ENCODE results near the gene SLC39A13.
A peak's percentile ranks its signal among the peaks of the same experiment; 100 is the strongest.

The SLC39A13 gene

GRCh38 chr11:47403135-47403534 is 5.3 kb upstream of the SLC39A13 start:
- DNase-seq (ENCODE audit: low read depth in 2 of 2), result no peak

GRCh38 chr11:47403571-47403970 is 4.8 kb upstream of the SLC39A13 start:
- DNase-seq (ENCODE audit: low read depth in 2 of 2), result no peak

GRCh38 chr11:47406896-47407745 is 1.3 kb upstream of the SLC39A13 start:
- DNase-seq (ENCODE audit: low read depth in 2 of 2), result no peak

DNA sequence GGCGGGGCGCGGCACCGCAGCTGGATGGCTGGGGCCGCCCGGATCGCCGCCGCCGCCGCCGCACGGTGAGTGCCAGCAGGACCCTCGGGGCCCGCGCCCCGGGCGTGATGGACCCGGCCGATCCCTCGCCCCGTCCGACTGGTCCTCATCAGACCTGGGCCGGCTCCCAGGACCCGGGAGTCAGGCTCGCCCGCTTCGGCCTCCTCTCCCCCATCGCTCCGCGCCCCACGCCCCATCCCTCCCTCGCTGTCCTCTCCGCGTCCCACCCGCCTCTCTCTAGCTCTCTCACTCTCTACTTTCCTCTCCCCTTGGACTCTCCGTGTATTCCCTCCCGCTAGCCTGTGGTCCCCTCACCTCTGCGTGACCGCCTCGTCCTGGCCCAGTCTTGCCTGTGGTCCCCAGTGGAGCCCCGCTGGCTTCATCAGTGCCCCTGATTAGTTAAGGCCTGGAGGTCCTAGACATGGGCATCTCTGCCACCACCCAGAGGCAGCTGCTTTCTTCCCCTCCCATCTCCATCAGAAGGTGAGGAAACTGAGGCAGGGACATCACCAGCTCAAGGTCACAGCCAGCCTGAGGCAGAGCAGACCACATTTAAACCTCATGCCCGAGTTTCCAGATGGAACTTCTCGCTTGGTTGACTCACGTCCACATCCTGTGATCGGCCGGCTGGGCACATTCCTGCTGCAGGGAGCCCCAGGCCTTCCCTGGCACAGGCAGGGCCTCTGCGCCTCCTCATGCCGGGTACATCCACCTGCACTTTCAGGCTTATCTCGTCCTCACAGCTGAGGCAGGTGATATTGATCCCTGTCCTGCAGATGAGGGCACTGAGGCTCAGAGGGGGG is 429 bp downstream of the SLC39A13 start:
- no peak for DNase-seq (ENCODE audit: low read depth in 2 of 2)

DNA sequence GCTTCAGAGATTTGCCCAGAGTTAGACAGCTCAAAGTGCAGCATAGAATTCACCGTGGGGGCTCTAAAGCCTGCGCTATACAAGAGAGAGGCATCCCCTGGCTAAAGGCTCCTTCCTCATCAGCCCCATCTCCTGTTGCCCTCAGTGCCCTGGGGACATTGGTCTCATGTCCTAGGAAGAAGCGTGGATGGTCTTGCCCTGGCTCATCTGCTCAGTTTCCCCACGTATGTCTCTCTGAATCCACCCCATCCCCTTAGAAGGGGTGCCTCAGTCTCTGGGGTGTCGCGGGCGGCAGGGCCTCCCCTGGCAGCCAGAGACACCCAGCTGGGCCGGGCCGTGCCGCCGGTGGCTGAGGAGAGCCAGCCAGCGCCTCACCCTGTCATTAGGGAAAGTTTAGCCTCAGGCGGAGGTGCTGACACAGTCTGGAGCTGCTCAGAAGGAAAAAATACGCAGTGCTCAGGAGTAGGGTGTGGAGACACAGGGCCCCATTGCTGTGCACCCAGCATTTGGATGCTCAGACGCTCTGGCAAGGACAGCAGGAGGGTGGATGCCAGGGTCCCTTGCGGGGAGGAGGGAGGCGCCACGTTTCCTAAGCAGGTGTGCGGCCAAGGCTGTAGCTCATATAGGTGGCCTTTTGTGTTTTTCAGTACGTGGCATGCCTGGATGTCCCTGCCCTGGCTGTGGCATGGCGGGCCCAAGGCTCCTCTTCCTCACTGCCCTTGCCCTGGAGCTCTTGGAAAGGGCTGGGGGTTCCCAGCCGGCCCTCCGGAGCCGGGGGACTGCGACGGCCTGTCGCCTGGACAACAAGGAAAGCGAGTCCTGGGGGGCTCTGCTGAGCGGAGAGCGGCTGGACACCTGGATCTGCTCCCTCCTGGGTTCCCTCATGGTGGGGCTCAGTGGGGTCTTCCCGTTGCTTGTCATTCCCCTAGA is 1.3 kb downstream of the SLC39A13 start:
- no peak for DNase-seq (ENCODE audit: low read depth in 2 of 2)

GRCh38 chr11:47410370-47411264 is 2.2 kb downstream of the SLC39A13 start:
- no peak for DNase-seq (ENCODE audit: low read depth in 2 of 2)

DNA sequence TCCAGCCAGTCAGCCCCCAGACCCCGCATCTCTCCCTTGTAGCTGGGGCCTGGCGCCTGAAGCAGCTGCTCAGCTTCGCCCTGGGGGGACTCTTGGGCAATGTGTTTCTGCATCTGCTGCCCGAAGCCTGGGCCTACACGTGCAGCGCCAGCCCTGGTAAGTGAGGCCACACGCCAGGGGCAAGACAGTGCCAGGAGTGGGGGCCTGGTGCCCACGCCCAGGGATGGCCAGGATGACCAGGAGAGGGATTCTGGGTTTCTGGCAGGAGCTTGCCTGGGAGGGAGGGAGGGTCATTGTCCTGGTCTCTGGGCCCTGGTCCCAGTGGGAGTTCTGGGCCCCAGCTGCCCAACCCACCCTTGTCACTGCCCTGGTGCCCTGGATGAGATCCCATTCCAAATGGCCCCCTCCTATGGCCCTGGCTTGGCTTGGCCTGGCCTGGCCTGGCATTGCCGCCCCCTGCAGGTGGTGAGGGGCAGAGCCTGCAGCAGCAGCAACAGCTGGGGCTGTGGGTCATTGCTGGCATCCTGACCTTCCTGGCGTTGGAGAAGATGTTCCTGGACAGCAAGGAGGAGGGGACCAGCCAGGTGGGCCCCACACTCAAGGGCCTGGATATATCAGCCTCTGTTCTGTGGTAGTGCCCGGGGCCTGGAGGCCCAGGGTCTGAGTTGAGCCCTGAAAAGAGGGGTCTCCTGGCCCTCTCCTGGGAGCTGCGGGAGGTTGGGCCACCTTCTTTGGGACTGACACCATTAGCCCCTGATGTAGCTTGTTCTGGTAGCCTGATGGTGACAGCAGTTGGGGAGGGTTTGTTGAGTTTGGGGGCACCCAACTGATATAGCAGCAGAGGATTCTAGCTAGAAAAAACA is 3.7 kb downstream of the SLC39A13 start:
- no peak for DNase-seq (ENCODE audit: low read depth in 2 of 2)

DNA sequence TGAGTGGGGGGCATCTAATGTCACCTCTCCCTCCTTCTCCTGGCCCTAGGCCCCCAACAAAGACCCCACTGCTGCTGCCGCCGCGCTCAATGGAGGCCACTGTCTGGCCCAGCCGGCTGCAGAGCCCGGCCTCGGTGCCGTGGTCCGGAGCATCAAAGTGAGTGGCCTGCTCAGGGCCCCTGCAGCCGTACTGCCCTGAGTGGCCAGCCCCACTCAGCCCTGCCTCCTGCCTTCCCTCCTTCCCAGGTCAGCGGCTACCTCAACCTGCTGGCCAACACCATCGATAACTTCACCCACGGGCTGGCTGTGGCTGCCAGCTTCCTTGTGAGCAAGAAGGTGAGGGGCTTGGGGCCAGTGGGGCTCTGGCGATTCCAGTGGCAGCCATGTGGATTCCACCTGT is 5.0 kb downstream of the SLC39A13 start:
- DNase-seq (ENCODE audit: low read depth in 2 of 2), result no peak

GRCh38 chr11:47413908-47414684 is 5.7 kb downstream of the SLC39A13 start:
- no peak for DNase-seq (ENCODE audit: low read depth in 2 of 2)

GRCh38 chr11:47414685-47415070 is 6.3 kb downstream of the SLC39A13 start:
- DNase-seq (ENCODE audit: low read depth in 2 of 2), result no peak

- DNase-seq (ENCODE audit: low read depth in 2 of 2), result no peak
Measured at GRCh38 chr11:47415091-47415854, 6.9 kb downstream of the SLC39A13 start.

DNA sequence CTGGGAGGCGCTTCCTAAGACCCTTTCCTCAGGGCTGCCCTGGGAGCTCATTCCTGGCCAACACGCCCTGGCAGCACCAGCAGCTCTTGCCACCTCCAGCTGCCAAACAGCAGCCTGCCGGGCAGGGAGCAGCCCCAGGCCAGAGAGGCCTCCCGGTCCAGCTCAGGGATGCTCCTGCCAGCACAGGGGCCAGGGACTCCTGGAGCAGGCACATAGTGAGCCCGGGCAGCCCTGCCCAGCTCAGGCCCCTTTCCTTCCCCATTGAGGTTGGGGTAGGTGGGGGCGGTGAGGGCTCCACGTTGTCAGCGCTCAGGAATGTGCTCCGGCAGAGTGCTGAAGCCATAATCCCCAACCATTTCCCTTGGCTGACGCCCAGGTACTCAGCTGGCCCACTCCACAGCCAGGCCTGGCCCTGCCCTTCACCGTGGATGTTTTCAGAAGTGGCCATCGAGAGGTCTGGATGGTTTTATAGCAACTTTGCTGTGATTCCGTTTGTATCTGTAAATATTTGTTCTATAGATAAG is 7.6 kb downstream of the SLC39A13 start:
- DNase-seq (ENCODE audit: low read depth in 2 of 2), result no peak

DNA sequence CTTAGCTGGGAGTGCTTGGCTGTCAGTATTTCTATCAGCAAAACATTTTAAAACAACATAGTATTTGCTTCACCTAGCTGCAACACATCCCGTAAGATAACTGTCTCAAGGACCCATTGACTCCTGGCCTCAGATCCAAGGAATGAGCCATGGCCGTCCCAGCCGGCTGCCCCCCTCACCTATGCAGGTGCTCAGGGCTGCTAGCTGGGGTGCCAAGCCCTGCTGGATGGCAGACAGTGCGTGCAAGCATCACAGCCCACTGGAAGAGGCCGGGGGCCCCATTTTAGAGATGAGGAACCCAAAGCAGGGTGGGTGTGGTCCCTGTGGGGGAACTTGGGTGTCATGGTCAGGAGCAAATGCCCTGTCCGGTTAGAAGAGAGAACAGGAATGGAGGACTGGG is 9.3 kb downstream of the SLC39A13 start:
- DNase-seq (ENCODE audit: low read depth in 2 of 2), result no peak

- no peak for DNase-seq (ENCODE audit: low read depth in 2 of 2)
Measured at GRCh38 chr11:47418454-47419259, 10.3 kb downstream of the SLC39A13 start.

DNA sequence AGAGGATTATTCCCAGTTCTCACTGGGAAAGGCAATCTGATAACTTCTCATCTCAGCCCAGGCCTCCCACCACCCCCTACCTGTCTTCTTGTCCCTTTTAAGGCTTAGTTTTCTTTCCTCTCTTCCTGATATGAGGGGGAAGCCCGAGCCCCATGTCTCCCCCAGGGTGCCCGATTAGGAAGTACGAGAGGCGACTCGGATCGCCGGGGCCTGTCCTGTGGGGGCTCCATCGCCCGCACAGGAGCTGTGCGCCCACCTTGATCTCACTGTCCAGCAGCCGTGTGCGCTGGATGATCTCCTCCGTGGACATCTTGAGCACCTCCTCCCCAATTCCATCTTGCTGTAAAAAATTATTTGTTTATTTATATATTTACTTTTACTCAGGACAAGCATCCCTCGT is 17.2 kb downstream of the SLC39A13 start:
- DNase-seq (ENCODE audit: low read depth in 2 of 2), result no peak

GRCh38 chr11:47426062-47426956 is 17.9 kb downstream of the SLC39A13 start, which contains the start of gene PSMC3:
TSS of gene PSMC3 (minus strand) at chr11:47426439. CDS start at chr11:47426279, 160 bp downstream.
- DNase-seq (ENCODE audit: low read depth in 2 of 2), result peak; percentile 97 to 98

Data from stimulated activated CD8-positive, alpha-beta memory T cell treated with anti-CD3 and anti-CD28 coated beads, Interleukin-15, amount 100 ng/mL, for 4 hours (primary cell).